Left cardiac atrium (tissue), 4 donors: ENCODE measurements around the gene ZBTB16. TPM values are rescaled to one million over a fixed set of nuclear protein-coding genes. Genes with fewer than 3 reads are reported as not detected.

Experiments
- ATAC-seq, 2 donors: fragments of 200-7000 bp; cut with Tn5 transposase; one replicate each; pipeline ENCODE4 v1.9.1; 2020; ENCODE audit warnings: mild to moderate bottlenecking in 2 of 2, moderate library complexity in 2 of 2
- DNase-seq: peaks from one replicate; pipeline ENCODE4 v3.0.0-alpha.2; 2020
- intact Hi-C, 2 donors: fragments of 100-400 bp; cut with DNase I; formaldehyde crosslinking; loops; one replicate each; pipeline versions ENCODE4 v1.14.1 to v1.15.1; 2022 to 2023
- total RNA-seq, 2 donors: library from RNA; stranded (reverse); fragmentation: NEBNext Ultra II Directional; extraction: Animal tissue kit (Norgen Biotek cat#: 25700); gene quantifications; one replicate each; pipeline ENCODE4 v1.2.1, GENCODE V29; 2021
- donor health status: DM: no; HTN: yes; CAD: no.
- donor health status: DM: no; HTN: yes; CAD: no; lungs with severe emphysema.
- donor health status: DM: yes; HTN: yes; CAD: no.
- donor health status: Dilated cardiomyopathy.

ZBTB16 gene
- total RNA-seq, 2 donors from 2014 or later, result 65.2 to 79.5 TPM

- intact Hi-C loops, result no loop called here
- DNase-seq (peak; percentile 76), ATAC-seq (peak; percentile 84 to 87)
These were observed 138.4 kb downstream of the ZBTB16 start for GRCh38 chr11:114197799-114198500.

GRCh38 chr11:114199051-114199450, 139.5 kb downstream of the ZBTB16 start:
- intact Hi-C loops, result no loop called here
- DNase-seq (no peak), ATAC-seq (no peak)

GRCh38 chr11:114200351-114201133, 141.0 kb downstream of the ZBTB16 start:
- no peak for ATAC-seq
- DNase-seq, result no peak
- intact Hi-C loops, result loop anchor here in 1 of 2 donors (5.0 kb wide), 1 partner anchor 57 kb away; no protein-coding TSS in a partner anchor

- DNase-seq, result no peak
These were observed 141.7 kb downstream of the ZBTB16 start for GRCh38 chr11:114201219-114201618.

DNA sequence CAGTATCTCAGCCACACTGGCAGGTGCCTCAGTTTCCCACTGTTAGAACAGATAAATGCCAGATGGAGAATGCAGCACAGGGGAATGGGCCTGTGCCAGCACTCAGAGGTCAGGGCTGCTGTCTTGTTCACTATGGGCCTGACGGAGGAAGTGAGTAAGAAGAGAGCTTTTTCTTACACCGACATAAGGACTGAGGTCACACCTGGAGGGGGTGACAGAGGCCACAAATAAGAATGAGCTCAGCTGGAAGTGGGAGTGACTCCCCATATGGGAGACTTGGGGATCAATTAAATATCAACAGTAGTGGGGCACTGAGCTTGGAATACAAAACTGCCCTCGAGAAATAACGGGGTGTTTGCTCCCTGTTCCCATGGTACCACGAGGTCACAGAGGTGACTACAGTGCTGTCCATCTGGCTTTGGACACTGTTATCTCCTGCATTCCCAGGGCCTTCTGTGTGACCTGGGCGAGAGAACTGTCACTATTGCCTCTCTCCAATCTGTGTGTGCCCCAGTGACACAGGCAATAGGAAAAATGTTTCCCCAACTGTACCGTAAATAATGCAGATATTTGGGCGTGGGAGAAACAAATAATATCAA, 142.6 kb downstream of the ZBTB16 start:
- DNase-seq (no peak), ATAC-seq (peak in 1 of 2 donors; percentile 3)
- intact Hi-C loops, result loop anchor here in 1 of 2 donors (5.0 kb wide), 1 partner anchor 55 kb away; no protein-coding TSS in a partner anchor

More at GRCh38 chr11:114201219-114201618, 141.7 kb downstream of the ZBTB16 start:
- intact Hi-C loops, result loop anchor here in 1 of 2 donors (5.0 kb wide), 1 partner anchor 56 kb away; no protein-coding TSS in a partner anchor
- ATAC-seq, result no peak

DNA sequence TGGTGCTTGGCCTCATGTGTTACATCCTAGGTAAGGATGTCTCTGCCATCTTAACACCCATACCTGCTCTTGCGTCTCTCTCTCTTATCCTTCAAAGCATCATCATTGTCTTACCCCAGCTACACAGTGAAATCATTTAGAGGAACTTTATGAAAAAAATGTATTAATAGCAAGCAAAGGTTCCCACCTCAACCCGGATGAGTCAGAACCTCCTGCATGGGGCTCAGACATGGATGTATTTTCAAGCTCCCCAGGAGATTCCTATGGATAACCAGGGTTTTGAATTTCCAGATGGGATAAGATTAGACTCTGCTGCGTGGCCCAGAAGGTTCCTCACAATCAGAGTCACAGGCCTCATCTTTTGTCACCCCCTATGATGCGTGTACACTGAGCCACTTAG, 147.6 kb downstream of the ZBTB16 start:
- DNase-seq (no peak), ATAC-seq (no peak)
- intact Hi-C loops, result no loop called here

DNA sequence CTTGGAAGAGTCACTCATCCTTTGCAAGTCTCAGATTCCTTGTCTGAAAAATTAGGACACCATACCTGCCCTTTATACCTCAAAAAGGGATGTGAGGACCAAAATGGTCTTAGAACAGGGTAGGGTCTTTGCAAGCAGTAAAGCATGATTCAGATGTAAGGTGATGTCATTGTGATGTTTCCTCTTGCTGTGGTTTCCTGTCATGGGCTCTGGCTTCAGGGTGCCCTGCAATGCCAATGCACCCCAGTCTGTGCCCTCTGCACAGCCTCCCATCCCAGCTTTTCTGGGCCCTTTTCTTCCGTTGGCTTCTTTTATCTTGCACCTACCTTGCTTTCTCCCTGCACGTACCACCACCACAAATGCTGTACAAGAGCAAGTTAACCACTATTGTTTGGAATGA, 148.9 kb downstream of the ZBTB16 start:
- ATAC-seq (no peak), DNase-seq (no peak)
- intact Hi-C loops, result no loop called here

DNA sequence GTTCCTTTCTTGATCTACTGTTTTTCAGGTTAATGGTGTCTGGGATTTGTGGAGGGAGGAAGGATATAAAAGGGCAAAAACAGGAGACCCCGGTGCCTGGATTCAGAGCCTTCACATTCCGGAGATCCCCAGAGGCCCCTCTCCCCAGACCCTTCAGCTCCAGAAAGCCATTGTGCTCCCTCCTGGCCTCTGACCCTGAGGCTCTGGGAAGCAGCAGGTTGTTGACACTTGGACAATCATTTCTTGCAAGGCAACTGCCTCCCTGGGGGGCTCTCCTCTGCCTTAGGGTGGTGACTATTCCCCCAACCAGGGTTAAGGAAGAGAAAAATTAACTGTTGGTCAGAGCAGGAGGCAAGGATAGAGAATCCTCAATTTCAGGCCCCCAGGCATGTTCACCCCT, 149.8 kb downstream of the ZBTB16 start:
- no peak for ATAC-seq
- DNase-seq, result no peak
- intact Hi-C loops, result no loop called here

DNA sequence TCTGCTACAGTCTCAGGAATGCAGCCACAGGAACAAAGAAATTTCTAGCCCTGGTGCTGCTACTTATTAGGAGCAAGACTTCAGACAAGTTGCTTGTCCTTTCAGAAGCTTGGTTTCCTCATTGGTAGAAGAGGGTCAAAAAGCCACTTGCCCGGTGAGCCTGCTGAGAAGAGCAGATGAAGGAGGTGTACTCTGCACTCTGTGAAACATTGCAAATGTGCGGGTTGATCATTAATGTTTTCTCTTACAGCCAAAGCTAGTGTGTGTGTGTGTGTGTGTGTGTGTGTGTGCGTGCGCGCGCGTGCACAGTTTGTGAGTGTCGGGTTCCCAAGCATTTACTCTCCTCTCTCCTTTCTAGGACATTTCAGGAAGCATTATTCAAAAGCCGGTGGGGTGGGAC, 150.4 kb downstream of the ZBTB16 start:
- DNase-seq (no peak), ATAC-seq (no peak)
- intact Hi-C loops, result no loop called here

DNA sequence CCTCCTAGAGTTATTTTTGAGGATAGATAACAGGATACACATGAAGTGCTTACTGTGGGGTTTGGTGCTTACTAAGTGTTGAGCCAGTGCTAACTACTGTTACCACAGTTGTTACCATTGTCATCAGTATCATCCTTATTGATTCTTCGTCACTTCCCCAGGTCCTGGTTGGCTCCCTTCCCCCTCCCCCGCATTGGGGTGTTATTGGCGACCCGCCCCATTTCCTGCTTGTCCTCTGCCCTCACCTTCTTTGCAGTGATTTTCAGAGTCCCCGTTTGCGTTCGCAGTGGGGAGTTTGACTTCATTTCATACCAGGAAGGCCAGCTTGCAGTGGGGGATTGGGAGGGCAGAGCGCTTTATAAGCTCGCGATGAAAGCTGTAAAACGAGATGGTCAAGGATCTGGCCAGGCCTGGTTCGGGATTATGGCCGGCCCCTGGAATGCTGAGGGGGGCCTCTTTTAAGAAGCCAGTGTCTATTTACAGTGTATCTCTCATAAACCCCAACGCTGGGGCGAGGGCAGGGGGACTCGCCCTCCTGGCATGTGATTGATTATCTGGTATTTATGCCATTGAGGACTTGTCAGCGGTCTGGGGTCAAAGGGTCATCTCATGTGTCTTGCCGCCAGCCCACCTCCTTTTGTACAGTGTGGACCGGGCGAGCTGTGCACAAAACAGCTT, 152.1 kb downstream of the ZBTB16 start:
- intact Hi-C loops, result no loop called here
- ATAC-seq (no peak), DNase-seq (no peak)

GRCh38 chr11:114213622-114214021, 154.1 kb downstream of the ZBTB16 start:
- intact Hi-C loops, result no loop called here
- ATAC-seq, result no peak
- DNase-seq, result no peak

DNA sequence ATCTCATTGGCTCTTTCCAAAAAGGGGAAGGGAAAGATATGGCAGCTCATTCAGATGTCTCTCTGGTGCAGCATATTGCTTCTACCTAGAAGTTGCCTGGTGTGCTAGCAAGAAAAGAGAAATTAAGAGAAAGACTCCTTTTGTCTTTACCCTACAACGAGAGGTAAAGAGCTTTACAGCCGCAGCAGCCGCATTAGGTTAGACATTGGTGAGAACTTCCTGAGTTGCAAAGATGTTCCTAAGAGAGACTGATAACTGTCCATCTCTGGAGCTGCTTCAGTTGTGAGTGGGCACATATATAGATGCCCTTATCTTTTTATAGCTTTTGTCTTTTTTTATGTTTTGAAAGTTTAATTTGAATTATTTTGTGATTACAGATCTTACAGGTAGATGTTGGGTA, 155.9 kb downstream of the ZBTB16 start:
- DNase-seq (no peak), ATAC-seq (no peak)
- intact Hi-C loops, result no loop called here

DNA sequence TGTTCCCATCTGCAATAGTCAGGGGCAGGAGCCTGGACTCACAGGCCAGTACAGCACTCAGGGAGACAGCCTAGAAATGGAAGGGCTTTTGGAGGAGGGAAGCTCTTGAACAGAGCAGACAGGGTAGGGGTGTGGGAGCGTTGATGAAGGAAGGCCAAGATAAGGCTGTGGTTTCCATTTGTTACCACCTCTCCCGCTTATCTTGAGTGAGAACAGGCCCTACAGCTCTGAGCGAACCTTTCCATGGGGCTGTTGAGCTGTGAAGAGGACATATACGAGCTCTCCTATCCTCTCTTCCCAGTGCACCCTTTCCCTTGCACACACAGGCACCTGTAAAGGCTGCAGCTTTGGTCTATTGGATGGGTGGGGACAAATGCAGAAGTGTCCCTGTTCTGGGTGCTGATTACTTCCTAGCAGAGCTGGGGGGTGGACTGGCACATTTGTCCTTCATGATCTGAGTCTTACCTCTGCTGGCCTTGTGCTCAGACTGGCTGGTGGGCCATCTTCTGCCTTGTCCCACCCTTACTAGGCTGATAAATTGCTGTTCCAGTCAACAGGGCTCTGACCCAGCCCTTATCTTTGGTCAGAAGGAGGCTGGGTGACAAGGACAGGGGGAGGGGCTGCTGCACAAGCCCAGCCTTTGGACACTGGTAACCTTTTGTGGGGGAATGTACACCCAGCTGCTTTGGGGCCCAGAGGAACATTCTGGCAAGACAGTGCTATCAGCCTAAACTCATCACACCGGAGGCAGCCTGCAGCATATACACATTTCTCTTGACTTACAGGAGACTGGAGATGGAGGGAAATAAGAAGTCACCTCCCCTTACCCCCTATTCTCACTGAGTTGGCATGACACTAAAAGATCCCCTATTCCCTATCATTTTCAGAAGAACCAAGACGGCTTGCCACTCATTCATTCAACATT, 156.6 kb downstream of the ZBTB16 start:
- peak; percentile 82 to 90 for ATAC-seq
- no peak for DNase-seq
- intact Hi-C loops, result no loop called here

DNA sequence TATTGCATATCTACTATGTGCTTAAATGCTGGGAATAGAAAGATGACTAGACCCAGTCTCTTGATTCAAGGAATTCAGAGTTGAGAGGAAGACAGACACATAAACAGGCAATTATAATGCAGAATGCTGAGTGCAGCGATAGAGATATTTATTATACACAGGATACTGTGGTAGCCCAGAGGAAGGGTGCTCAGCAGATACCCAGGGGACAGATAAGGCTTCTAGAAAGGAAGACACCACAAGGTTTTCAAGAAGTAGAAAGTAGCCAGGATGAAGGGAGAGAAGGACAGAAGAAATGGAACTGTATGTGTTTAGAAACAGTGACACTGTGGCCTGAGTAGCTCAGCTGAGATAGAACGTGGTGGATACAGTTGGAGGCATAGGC, 157.3 kb downstream of the ZBTB16 start:
- DNase-seq (no peak), ATAC-seq (no peak)
- intact Hi-C loops, result no loop called here

- DNase-seq (no peak), ATAC-seq (no peak)
- intact Hi-C loops, result no loop called here
These were observed 159.0 kb downstream of the ZBTB16 start for GRCh38 chr11:114218508-114218907.

DNA sequence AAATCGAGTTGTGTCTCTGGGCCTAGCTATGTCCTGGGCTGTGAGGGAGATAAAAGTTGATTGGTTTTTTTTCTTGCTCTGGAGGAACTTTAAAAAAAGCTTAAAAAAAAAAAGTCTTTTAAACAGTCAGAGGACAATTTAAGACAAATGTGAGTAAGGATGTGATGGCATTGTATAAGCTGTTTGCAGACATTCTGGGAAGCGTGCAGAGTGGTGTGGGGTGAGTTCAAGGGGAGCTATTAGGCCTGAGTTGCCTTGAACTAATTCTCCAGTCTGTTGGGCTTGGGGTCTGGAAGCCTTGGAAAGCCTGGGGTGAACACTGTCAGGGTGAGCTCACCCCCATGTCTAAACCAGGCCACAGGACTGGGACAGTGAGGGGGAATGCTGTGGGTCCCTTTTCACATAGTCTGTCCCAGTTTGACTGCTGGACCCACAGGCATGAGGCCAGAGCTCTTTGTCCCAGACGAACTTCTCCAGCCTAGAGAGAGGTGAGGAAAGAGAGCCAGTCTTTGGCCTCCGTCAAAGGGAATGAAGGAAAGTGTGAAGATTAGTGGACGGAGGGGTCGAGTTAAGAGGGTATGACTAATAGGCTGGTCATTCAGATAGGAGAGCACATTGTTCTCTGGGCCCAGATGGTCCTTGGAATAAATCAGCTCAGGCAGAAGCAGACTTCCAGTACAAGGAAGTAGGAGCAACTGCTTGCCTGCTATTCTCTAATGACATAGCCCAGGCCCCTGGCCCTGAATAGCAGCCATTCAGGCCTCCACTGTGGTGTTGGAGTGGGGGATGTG, 160.2 kb downstream of the ZBTB16 start:
- intact Hi-C loops, result no loop called here
- ATAC-seq (peak; percentile 54 to 91), DNase-seq (peak; percentile 59)

GRCh38 chr11:114221037-114221436, 161.5 kb downstream of the ZBTB16 start:
- ATAC-seq (no peak), DNase-seq (no peak)
- intact Hi-C loops, result no loop called here

- intact Hi-C loops, result no loop called here
- ATAC-seq, result no peak
These were observed 166.2 kb downstream of the ZBTB16 start for GRCh38 chr11:114225661-114226060.

More at GRCh38 chr11:114225661-114226060, 166.2 kb downstream of the ZBTB16 start:
- DNase-seq, result no peak
